NCI-H2107 treated with DMSO at 0.1 percent for 48 hours (cell line): ENCODE results near the gene NEK6.
"Not testable (repeated sequence)": the region's sequence is repeated elsewhere in the genome, so short reads cannot be mapped to it uniquely, and the experiment has no call there.

Experiments
- DNase-seq: peaks from one replicate; lab custom pipeline; 2025; ENCODE audit not compliant: unreplicated experiment; lab: John Stamatoyannopoulos, UW

The NEK6 gene

DNA sequence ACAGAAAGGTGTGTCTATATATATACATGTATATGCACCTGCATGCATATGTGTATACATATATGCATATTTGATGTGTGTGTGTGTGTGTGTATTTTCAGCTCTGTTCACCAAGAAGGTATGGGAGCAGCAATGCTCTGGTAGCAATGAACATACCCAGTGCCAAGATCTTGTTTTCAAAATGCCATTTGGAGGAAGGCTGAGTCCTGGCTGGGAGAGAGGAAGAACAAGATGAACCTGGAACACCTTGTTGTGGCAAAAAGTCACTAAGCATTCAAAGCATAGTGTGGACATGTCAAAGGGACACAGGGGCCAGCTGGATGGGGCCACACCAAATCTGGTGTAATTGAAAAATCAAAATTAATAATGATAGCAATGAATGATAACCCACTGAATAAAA lies 31.8 kb upstream of the NEK6 start:
- DNase-seq: no peak

DNA sequence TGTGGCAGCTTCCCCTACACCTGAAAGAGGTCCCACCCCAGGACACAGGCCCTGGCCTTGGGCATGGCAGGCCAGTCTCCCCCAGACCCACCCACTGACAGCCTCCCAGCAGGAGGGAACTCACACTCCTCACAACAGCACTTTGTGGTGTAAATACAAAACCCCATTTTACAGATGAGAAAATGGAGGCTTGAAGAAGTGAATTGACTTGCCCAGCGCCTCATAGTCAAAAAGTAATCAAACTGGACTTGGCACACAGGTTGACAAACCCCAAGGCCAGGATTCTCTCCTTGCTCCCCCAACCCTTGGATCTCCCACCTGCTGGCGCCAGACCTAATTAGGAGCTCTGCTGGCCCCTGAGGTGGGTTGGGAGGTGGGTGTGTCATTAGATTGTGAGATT lies 29.2 kb upstream of the NEK6 start:
- DNase-seq: no peak

DNA sequence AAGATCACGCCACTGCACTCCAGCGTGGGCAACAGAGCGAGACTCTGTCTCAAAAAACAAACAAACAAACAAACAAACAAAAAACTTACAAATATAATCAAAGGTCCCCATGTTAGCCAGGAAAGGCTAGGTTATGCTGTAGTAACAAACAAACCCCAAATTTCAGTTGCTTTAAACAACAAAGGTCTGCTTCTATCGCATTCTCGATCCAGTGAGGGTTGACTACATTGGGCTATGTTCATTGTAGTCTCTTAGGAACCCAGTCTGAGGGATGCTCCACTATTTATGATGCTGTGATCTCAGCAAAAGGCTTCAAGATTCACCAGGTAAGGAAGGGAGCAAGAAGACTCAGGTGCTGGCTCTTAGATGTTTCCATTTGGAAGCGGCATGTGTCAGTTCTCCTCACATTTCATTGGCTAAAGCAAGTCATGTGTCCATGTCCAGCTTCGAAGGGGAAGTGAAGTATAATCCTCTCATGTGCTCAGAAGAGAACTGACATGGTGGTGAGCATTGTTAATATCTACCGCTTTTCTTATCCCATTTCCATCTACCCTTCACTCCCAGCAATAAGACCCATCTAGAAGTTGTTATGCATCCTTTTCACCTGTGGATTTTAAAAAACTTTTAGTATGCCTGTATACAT lies 26.5 kb upstream of the NEK6 start:
- no peak for DNase-seq

DNA sequence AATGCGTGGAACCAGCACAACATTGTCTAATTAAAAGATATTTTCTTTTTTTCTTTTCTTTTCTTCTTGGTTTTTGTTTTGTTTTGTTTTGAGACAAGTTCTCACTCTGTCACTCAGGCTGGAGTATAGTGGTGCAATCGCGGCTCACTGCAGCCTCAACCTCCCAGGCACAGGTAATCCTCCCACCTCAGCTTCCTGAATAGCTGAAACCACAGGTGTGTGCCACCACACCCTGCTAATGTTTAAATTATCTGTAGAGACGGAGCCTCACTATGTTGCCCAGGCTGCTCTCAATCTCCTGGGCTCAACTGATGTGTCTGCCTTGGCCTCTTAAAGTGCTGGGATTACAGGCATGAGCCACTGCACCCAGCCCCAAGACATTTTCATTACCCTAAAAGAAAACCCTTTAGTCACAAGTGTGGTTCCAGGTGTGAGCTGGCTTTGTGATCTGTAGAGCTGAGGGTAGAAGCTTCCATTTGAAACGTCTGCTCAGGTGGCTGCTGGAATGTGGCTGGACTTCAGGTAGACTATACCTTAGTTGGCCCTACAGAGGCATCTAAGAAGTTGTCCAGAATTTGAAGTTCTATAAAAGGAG lies 19.1 kb upstream of the NEK6 start:
- DNase-seq: no peak

DNA sequence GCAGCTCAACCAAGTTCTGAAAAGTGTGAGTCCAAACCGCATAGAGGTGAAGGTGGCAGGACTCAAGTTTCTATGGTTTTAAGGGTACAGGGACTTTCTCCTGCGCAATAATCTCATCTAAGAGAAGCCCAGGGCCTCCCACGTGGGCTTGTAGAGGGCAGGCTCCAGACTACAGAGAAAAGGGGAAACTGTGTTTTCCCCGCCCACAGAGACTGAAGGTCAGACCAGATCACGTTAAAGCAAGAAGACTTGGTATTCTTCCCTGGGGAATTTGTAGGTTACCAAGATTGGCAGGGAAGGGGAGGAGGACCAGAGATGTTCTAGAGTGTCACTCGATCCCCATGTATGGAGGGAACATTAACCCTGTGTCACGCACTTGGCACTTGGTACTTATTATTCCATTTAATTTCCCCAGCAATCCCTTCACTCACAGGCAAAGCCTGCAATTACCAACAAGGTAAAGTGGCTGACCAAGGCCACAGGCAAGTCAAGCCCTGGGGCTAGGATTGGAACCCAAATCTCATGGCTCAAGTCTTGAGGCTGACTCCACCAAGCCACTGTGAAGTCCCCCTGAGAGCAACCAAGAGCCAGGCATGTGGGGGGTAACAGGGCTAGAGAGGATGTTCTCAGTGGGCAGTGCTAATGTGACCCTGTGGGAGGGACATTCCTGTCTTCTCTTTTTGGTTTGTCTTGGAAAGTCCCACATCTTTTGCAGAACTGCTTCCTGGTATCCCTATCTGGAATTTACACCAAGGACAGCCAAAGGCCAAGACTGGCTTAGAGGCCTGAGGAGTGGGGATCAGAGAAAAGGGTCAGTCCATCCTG lies 18.3 kb upstream of the NEK6 start:
- DNase-seq: no peak

DNA sequence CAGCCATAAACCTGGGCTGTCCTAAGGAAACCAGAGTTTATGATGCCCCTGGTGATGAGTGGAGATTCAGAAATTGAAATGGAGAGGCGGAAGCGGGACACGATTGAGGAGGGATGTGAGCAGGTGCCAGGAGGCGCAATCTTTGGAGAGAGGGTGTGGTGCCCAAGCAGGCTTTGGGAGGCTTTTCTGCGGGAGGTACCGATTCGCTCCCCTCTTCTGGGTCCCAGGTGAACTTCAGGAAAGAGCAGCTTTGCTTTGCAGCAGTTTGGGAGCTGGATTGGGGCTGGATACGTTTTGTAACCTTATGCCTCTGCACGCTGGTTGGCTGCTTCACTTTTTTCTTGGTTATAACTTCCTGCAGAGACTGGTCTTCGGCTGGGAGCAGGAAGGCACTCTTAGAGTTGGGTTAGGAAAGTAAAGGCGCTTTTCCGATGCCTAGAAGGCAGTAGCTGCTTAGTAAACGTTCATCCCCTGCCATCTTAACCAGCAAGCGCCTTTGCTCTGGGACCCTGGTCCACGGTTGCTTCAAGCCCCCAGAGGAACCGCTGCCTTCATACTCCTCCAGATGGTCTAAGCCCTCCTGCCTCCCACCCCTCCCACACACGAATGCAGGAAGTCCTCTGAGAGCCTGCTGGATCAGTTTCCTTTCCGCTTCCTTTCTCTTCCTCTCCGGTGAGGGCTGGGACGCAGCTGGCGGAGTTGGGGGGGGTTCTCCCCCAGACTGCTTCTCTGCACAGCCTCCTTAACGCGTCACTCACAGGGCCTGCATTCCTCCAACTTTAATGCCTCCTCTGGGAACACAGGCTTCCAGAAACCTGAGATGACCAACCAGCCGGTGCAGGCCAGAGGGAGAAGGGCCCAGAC lies 15.2 kb upstream of the NEK6 start:
- DNase-seq: no peak

DNA sequence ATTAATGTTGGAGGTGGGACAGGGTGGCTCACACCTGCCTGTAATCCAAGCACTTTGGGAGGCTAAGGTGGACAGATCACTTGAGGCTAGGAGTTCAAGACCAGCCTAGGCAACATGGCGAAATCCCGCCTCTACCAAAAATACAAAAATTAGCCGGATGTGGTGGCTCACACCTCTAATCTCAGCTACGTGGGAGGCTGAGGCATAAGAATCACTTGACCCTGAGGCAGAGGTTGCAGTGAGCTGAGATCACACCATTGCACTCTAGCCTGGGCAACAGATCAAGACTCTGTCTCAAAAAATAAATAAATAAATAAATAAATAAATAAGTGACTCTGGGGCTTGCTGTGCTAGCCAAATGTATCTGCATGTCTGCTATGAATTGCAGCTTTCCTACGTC lies 10.4 kb upstream of the NEK6 start:
- DNase-seq: not testable (repeated sequence)

DNA sequence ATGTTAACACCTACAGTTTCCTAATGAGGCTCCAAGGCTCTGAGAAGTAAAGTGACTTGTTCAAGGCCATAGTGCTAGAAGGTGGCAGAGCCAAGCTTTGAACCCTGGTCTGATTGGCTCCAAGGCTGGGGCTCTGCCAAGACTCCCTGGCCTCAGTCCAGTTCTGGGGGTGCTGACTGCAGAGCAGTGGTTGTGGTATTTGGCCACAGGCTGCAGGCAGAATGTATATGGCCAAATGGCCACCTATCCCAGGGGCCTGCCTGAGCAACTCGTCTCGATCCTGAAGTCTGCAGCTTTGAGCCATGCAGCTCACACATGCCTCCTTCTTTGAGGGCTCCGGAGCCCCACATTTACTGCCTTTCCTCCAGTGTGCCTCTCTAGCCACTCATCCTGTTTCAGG lies 9.7 kb upstream of the NEK6 start:
- no peak for DNase-seq

DNA sequence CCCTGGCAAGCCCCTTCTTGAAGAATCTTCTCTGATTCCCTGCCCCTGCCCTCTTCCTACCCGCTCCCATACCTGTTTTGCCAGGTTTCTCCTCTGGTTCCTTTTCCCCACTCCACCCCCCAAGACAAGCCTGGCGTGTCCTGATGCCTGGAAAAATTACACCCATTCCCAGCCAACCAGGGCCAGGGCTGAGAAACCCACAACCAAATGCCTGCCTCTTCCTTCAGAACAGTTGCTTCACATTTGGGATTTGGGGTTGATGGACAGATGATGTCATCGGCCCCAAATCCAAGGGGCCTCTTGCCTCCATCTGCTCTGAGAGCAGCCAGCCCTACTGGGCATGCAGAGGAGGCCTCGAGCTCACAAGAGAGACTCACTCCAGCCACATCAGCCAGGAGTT lies 8.8 kb upstream of the NEK6 start:
- DNase-seq: no peak

DNA sequence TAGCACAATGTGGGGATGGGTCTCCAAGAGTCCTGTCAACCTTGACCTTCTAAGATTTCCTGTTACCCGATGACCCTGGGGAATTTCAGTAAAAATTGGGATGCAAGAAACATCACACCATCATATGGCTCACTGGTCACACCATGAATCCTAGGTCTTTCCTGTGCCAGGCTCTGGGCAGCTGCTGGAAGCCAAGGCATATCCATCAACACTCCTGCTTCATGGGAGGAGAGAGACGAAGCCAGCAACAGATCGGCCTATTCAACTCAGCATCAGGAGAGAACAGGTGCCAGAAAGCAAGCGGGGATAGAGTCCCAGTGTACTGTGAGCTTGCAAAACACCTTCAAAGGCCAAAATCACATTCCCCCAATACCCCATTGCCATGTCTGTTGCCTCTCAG lies 6.5 kb upstream of the NEK6 start:
- no peak for DNase-seq

DNA sequence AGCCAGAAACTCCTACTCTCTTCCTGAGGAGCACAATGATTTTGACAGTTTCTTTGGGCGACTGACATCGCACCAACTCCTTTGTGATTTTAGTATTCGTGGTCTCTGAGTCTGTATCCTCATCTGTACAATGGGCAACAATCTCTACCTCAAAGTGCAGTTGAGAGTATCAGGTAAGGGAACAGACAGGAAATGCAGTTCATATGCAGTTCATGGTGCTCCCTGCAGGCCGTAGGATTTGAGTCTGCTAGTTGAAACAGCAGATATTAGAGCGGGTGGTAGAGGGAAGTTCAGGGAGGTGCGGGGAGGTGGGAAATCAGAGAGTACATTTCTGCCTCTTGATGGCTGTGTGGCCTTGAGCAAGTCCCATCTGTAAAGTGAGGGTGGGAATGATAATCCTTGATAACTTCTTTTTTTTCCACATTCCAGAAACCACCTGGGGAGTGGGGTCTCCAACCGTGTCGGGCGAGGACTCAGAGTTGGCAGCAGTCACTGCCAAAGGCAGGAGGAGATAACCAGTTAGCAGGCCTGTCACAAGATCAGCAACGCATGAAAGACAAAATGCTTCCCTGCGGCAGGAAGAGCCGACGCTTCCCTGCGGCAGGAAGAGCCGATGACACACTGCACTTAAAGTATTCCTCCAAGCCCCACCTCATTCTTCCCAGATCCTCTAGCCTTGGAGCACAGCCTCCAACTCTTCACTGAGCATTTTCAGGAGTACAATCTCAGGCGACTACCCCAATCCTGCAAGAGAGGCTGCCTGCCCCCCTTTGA lies 6.0 kb upstream of the NEK6 start:
- DNase-seq: no peak

DNA sequence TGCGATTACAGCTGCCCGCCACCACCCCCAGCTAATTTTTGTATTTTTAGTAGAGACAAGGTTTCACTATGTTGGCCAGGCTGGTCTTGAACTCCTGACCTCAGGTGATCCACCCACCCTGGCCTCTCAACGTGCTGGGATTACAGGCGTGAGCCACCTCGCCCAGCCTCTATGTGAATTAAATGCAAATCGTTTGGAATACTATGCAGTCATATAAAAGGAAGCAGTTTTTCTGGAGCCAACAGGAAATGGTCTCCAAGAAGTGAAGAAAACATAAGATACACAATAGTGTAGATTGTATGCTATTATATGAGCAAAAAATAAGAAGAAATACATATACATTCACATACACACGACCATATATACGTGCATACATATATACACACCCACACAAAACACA lies 4.9 kb upstream of the NEK6 start:
- not testable (repeated sequence) for DNase-seq

DNA sequence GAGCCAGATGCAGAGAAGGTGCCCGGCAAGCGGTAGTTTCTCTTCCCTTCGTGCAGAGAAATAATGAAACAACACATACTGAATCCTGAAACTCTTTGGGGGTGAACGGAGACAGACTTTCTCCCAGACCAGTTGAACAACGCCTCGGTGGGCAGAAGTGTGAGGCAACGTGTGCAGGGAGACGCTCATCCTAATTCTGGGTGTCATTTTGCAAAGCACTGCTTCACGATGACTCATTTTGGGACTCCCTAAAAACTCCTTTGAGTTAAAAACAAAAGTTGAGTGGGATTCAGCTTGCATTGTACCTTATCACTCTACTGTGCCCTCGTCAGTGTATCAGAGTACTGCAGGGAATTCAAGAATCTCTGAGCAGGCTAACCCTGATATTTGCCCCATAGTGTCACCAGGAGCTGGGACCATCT lies 3.5 kb upstream of the NEK6 start:
- no peak for DNase-seq

DNA sequence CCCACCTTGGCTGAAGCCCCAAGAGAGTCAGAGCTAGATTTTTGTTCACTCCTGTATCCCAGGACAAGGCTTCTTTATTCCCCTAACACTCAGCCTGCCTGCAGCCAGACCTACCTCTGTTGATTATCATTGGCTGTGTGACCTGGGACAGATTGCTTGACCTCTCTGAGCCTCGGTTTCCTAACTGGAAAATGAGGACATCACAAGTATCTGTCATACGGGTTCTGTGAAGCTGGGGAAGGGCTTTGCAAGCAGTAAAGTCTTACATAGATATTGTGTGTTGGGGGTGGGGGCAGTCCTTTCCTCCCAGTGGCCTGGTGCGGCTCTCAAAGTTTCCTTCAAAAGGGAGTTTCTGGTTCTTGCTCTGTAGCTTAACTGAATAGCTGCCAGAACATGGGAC lies 2.5 kb upstream of the NEK6 start:
- no peak for DNase-seq

DNA sequence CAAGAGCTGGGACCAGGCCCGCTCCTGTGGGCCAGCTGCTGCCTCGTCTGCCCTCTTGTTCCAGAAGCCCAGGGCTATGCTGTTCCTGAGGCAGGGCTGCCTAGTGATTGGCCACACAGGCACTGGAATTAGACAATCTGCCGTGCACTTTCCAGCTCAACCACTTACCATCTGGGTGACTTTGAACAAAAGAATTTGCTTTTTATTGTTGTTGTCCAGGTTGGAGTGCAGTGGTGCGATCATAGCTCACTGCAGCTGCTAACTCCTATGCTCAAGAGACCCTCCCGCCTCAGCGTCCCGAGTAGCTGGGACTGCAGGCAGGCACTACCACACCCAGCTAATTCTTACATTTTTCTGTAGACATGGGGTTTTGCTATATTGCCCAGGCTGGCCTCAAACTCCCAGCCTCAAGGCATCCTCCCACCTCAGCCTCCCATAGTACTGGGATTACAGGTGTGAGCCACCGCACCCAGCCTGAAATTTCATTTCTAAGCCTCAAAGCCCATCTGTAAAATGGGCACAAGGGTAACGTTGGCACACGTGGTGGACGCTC lies 1.2 kb upstream of the NEK6 start:
- peak; percentile 92 for DNase-seq

DNA sequence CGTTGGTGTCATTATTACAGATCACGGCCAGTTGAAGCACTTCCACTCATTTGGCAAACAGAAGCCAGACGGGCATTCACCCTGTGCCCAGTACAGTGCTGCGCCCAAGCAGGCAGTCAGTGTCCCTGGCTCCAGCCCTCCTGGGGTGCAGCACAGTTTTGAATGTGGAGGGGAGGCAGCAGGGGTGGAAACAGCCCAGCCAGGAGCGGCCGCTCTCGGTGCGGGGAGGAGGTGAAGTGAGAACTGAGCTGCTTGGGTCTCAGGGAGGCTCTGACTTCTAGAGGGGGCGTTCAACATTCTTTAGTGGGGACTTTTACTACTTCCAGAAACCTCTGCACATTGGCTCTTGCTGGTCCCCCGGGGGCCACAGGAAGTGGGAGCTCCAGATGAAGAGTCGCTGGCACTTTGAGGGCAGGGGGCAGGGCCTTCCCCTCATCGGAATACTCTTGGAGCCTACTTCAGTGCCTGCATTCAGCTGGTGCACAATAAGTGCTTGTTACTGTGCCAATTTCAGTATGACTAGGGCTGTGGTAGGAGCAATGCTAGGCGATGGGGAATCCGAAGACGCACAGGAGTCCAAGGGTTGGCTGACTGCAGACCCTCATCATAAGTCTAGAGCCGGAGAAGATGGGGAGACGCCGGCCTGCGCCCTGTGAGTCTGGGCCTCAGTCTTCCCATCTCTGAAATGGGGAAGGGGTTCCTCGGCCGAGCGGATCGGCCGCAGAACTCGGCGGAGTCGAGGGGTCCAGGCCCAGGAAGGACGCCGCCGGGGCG lies 492 bp upstream of the NEK6 start:
- DNase-seq: no peak

DNA sequence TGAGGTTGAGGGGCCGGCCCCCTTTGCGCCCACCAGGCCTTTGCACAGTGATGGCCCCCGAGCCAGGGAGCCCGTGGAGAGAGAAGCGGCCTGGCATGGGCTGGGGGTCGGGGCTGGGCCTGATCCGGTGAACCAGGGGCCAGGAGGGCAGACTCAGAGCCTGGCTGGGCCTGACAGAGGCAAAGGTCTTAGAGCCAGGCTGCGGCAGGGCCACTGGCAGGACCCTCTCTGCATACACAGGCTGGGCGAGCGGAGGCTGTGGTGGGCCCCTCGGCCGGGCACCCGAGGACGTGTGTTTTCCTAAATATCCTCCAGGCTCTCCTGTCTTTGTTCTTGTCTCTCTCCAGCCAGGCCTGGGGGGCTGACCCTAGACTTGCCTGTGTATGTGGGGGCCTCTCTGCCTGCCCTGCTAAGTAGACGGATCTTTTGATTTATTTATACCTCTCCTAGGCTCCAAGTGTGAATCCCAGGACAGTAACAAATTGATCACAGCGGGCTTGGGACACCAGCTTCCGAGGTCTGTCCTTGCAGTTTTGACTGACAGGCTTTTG lies 933 bp downstream of the NEK6 start:
- no peak for DNase-seq

DNA sequence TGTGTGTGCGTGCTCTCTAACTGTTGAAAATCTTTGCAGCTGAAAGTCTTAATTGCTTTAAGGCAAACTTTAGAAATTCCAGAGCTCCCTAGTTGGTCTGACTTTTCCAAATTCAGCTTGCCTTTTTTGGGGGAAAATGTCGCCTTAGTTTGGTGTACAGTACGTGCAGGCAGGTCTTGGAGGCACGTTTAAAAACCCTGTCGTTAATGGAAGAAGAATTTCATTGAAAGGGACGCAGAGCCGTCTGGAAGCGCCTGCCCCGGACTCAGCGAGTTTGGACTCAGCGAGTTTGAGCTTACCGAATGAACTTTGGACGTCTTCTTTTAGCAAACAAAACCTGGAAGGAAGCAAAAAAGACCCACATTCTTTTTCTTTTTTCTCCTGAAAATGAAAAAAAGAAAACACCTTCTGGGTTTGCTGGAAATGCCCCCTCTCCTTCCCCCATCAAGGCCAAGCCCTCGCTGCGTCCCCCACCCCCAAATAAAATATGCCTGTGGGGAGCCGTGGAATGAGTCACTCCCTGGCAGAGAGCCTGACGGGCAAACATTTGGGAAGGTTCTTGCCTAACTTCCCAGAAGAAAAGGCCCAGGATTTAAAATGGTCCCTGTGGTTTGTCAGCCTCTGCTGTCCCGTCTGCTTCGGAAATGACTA lies 1.5 kb downstream of the NEK6 start:
- no peak for DNase-seq
